Measurements from ENCODE around the gene RIPOR3. TPM values are rescaled to one million over a fixed set of nuclear protein-coding genes. Genes with fewer than 3 reads are reported as not detected.
A peak's percentile ranks its signal among the peaks of the same experiment; 100 is the strongest.

The RIPOR3 gene, protein sequence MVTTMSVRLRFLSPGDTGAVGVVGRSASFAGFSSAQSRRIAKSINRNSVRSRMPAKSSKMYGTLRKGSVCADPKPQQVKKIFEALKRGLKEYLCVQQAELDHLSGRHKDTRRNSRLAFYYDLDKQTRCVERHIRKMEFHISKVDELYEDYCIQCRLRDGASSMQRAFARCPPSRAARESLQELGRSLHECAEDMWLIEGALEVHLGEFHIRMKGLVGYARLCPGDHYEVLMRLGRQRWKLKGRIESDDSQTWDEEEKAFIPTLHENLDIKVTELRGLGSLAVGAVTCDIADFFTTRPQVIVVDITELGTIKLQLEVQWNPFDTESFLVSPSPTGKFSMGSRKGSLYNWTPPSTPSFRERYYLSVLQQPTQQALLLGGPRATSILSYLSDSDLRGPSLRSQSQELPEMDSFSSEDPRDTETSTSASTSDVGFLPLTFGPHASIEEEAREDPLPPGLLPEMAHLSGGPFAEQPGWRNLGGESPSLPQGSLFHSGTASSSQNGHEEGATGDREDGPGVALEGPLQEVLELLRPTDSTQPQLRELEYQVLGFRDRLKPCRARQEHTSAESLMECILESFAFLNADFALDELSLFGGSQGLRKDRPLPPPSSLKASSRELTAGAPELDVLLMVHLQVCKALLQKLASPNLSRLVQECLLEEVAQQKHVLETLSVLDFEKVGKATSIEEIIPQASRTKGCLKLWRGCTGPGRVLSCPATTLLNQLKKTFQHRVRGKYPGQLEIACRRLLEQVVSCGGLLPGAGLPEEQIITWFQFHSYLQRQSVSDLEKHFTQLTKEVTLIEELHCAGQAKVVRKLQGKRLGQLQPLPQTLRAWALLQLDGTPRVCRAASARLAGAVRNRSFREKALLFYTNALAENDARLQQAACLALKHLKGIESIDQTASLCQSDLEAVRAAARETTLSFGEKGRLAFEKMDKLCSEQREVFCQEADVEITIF
- total RNA-seq: not detected

DNA sequence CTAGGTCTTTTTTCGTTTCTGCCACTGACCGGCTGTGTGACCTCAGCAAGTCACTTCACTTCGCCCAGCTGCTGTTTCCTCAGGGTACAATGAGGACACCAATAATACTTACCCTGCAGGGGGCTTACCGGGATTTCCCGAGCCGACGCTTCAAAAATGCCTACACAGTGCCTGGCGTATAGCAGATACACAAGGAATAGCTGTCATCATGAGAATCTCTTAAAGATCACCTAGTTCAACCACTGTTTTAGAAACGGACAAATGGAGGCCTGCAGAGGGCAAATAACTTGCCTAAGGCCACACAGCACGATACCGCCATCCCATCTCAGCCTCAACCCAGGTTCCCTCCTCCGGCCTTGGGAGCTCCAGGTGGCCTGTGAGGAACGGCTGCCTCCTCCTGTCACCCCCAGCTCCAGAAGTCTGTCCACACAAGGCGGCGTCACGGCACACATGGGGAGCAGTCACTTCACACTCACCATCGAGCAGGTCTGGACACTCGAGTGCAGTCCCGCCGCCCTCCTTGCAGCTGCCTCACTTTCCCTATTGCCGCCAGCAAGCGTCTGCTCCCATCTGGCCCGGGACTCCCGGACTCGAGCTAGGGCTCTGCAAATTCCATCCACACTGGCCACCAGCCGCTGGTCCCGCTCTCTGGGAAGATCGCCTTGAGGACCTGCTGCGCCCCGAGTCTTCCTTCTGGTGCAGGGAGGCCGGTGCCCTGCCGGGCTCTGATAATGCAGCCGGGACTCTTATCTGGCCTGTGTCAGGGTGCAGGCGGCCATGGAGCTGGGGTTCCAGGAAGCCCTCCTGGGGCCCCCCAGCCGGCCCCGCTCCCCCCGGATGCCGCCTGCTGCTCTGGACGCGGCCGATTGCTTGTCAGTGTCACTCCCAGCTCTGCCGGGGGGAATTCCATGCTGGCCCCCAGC is at the start of gene RIPOR3:
TSS of gene RIPOR3 (minus strand) at position 893 of the 923 bp plus-strand sequence. CDS start at position 479, 414 bp downstream.
- peak; percentile 20 for ATAC-seq
- CTCF ChIA-PET: no interaction called here
- H3K27ac Mint-ChIP-seq: no peak within 1 kb of the TSS

DNA sequence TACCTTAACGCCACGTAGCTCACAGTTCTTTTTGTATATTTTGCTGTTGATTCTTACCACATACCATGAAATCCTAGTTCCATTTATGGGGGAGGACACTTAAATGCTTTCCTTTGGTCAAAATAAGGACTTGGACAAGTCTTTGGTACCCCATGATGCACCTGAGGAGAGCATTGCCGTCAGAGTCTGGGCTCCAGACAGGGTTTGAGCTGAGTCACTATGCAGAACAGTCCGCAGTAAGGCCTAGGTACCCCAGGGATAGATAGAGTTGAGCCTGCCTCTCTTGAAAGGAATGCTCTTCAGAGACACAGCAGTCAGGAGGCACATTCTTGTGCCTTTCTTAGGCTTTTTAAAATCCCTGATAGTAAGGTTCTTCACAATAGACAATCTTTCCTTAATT is 46.0 kb upstream of the RIPOR3 start:
- Mint-ChIP-seq H3K36me3 (peaks cover 10% of the 10 kb centered on the region), H3K27me3 (no peaks in the 10 kb centered on the region), H3K9me3 (ENCODE audit: low read depth) (no peaks in the 10 kb centered on the region), H3K4me3 (no peak overlapping the region), H3K4me1 (peaks cover 33% of the 10 kb centered on the region), H3K27ac (no peak overlapping the region)
- ATAC-seq (no peak), DNase-seq (no peak)
- CTCF ChIA-PET: interaction anchor here (1.0 to 1.8 kb wide), 2 partner anchors 12 to 16 kb away, joined by 3 to 7 read pairs; no protein-coding TSS in a partner anchor

More for the DNA sequence above, at the start of gene RIPOR3:
- H3K4me3 Mint-ChIP-seq: no peak within 1 kb of the TSS
- DNase-seq: no peak
- no peaks in the 10 kb centered on the region for H3K36me3 Mint-ChIP-seq
- H3K9me3 Mint-ChIP-seq (ENCODE audit: low read depth): no peaks in the 10 kb centered on the region
- peaks cover 56% of the 10 kb centered on the region for H3K27me3 Mint-ChIP-seq
- peaks cover 4% of the 10 kb centered on the region for H3K4me1 Mint-ChIP-seq

DNA sequence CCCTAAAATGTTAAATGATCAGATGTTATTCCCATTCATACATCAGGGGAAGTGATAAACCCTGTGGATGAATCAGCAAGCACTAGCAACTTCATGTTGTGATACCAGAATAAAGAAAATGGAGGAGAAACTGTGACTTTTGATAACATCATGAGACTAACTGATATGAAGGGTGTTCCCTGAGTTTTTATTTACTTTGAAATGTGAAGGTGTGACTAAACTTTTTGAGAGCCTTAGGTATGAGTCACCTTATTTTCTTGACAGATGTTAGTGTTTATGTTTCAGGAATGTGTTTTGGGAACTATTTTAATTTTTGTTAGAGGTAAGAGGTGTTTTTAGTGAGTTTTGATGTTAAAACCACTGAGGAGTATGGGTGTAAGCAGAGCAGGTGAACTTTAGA is 44.5 kb upstream of the RIPOR3 start:
- Mint-ChIP-seq H3K27ac (no peak overlapping the region), H3K4me3 (no peak overlapping the region), H3K27me3 (no peaks in the 10 kb centered on the region), H3K4me1 (peaks cover 28% of the 10 kb centered on the region), H3K36me3 (peaks cover 7% of the 10 kb centered on the region), H3K9me3 (ENCODE audit: low read depth) (no peaks in the 10 kb centered on the region)
- CTCF ChIA-PET: no interaction called here
- no peak for ATAC-seq
- no peak for DNase-seq

DNA sequence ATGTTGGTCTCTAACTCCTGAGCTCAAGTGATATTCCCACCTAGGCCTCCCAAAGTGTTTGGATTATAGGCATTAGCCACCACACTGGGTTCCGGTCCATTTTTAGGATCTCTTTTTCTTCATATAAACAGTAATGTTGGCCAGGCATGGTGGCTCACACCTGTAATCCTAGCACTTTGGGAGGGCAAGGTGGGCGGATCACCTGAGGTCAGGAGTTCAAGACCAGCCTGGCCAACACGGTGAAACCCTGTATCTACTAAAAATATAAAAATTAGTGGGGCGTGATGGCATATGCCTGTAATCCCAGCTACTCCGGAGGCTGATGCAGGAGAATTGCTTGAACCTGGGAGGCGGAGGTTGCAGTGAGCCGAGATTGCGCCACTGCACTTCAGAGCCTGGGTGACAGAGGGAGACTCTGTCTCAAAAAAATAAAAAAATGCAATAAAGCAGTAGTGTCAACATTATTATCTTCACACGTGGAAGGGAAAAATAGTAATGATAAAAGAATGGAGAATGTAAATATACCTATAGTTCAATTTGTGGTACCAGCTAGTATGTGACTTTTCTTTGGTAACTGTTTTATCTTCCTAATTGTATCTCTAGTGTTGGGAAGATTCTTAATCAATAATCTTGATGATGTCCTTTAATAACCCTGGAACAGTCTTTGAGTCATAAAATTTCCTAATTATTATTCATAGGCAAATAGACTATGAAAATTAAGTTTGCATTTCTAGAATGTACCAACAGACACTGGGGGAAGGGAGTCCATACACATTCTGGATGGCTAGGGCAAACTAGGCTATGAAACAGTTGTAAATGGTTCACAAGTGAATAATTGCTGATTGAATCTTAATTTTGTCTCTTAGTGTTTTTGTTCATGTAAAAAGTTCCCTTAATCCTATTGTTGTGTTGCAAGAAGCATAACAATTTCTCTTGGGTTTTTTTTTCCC is 43.7 kb upstream of the RIPOR3 start:
- CTCF ChIA-PET: interaction anchor here (0.9 to 2.5 kb wide), 4 partner anchors 10 to 14 kb away, joined by 3 to 11 read pairs (median 4); no protein-coding TSS in a partner anchor
- ATAC-seq (no peak), DNase-seq (no peak)
- H3K4me1 Mint-ChIP-seq: peaks cover 31% of the 10 kb centered on the region
- peaks cover 6% of the 10 kb centered on the region for H3K36me3 Mint-ChIP-seq
- H3K9me3 Mint-ChIP-seq (ENCODE audit: low read depth): no peaks in the 10 kb centered on the region
- H3K27me3 Mint-ChIP-seq: no peaks in the 10 kb centered on the region
- H3K27ac Mint-ChIP-seq: no peak overlapping the region
- H3K4me3 Mint-ChIP-seq: no peak overlapping the region

DNA sequence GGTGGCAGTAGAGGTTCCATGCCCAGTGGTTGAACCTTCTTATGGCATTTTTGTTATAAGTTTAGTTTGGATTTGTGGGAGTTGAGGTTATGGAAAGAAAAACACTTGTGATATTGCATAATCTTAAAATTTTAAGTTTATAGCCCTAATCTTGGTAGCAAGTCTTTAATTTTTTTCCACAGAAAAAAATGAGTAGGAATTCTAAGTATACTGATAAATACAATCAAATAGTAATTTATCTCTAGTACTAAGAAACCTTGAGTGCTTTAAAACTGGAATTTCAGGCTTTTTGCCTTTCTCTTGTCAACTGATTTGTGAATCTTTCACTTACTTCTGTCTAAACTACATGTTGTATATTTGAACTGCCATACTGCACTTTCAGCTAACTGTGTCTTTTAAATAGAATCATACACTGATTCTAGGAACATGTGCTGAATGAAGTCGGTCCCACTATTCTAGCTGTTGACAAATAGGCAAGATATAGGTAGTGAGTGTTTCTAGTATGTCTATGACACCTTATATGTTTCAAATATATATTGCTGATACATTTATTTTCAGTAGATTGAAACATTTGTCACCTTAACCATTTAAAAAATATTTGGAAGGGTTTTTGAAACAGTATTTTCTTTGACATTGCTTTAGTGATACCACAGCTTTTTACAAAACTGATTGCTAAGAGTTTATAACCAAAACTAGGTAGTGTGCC is 42.5 kb upstream of the RIPOR3 start:
- no peak overlapping the region for H3K4me3 Mint-ChIP-seq
- peaks cover 6% of the 10 kb centered on the region for H3K36me3 Mint-ChIP-seq
- DNase-seq: no peak
- no peak for ATAC-seq
- CTCF ChIA-PET: interaction anchor here (0.9 to 2.5 kb wide), 4 partner anchors 9 to 15 kb away, joined by 3 to 11 read pairs (median 4); no protein-coding TSS in a partner anchor
- no peak overlapping the region for H3K27ac Mint-ChIP-seq
- no peaks in the 10 kb centered on the region for H3K27me3 Mint-ChIP-seq
- peaks cover 27% of the 10 kb centered on the region for H3K4me1 Mint-ChIP-seq
- H3K9me3 Mint-ChIP-seq (ENCODE audit: low read depth): no peaks in the 10 kb centered on the region

DNA sequence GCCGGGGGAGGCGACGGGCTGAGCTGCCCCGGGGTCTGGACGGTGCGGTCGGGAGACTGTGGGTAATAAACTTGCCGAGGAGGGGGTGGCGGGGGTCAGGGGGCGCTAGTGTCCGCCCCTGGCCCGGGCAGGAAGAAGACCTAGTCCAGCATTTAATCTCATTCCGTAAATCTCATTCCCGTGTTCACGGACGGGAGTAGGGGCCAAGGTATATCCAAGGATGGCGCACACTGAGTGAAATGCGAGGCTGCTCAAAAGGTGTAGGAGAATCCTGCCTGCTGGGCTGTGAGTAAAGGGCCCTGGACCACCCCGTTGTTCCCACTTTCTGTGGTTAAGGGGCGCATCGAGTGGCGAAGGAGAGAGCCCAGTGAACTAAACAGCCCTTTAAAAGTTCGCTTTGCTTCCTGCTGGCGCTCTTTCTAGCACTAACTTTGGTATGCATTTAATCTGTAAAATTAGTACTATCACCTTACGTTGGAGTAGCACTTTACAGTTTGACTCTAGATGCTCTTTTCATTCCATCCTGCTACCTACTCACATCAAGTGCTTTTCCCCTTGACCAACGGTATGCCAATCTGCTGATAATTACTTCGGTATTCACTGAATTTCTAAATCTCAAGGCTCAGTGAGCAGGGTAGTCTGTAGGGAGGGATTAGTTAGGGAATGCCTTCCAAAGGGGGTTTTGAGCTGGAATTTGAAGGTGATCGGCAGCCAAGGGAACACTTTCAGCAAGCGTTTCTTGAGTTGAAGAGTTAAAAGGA is 40.8 kb upstream of the RIPOR3 start:
- peaks cover 6% of the 10 kb centered on the region for H3K36me3 Mint-ChIP-seq
- peak overlapping the region; percentile 84 for H3K4me3 Mint-ChIP-seq
- ATAC-seq (no peak), DNase-seq (no peak)
- H3K4me1 Mint-ChIP-seq: peaks cover 31% of the 10 kb centered on the region
- no peaks in the 10 kb centered on the region for H3K9me3 Mint-ChIP-seq (ENCODE audit: low read depth)
- CTCF ChIA-PET: interaction anchor here (0.9 to 1.4 kb wide), 5 partner anchors 14 to 106 kb away, joined by 3 to 5 read pairs (median 3); no protein-coding TSS in a partner anchor
- no peaks in the 10 kb centered on the region for H3K27me3 Mint-ChIP-seq
- peak overlapping the region; percentile 81 for H3K27ac Mint-ChIP-seq

DNA sequence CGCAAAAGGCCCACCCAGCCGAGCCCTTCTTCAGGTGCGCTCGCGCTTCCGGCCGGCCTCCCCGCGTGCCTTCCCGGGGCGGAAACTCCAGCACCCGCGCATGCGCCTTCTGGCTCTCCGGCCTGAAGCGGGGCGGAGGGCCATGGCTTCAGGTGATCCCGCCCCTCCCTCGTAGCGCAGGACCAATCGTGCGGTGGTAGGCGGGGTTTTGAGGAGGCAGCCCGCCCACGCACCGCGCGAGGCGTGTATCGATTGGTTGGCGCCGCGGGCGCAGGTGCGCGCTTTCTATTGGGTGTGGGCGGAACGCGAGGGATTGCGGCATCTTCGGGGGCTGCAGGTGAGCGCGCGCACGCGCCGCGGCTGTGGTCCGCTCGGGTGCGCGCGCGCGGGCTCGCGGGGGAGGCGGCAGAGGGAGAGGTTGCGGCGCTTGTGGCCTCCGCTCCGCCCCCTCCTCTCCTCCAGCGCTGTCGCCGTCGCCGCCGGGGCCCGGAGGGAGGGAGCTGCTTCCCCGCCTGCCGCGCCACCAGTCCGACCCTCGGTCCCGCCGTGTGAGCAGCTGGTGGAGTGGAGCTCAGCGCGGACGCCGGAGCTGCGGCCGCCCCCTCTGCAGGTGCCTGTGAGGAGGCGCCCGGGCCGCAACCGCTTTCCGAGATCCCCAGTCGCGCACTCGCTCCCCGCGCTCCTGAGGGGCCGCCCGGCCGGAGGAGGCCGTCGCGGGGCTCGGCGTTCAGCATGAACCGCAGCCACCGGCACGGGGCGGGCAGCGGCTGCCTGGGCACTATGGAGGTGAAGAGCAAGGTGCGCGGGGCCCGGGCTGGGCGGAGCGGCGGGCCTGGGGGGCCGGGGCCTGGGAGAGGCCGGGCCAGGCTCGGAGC is 40.0 kb upstream of the RIPOR3 start, which contains the start of gene PARD6B:
TSS of gene PARD6B (plus strand) at position 526 of the 875 bp plus-strand sequence. CDS start at position 733, 207 bp downstream.
- DNase-seq (peak; percentile 99), ATAC-seq (peak; percentile 96)
- Mint-ChIP-seq H3K27ac (peak within 1 kb of the TSS; percentile 81), H3K4me1 (peaks cover 33% of the 10 kb centered on the region), H3K9me3 (ENCODE audit: low read depth) (no peaks in the 10 kb centered on the region), H3K27me3 (no peaks in the 10 kb centered on the region), H3K36me3 (peaks cover 6% of the 10 kb centered on the region), H3K4me3 (peak within 1 kb of the TSS; percentile 84)
- CTCF ChIA-PET: interaction anchor here (0.6 to 1.3 kb wide), 3 partner anchors 16 to 59 kb away, joined by 3 to 5 read pairs (median 5); no protein-coding TSS in a partner anchor

DNA sequence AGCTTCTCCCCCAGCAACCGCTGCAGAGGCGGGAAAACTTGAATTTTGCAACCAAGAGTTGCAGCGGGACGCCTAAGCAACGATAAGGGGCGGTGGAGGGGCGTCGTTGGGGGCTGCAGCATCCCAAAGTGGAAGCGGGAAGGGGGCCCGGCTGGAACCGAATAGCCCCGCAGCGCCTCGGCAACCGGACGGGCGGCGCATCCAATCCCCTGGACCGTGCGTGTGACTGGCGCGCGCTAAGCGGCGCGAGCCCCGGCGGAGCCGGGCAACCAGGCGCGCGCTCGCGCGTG is 39.4 kb upstream of the RIPOR3 start:
- no peaks in the 10 kb centered on the region for H3K27me3 Mint-ChIP-seq
- H3K27ac Mint-ChIP-seq: peak overlapping the region; percentile 75
- peaks cover 31% of the 10 kb centered on the region for H3K4me1 Mint-ChIP-seq
- H3K36me3 Mint-ChIP-seq: peaks cover 6% of the 10 kb centered on the region
- no peak for DNase-seq
- H3K4me3 Mint-ChIP-seq: peak overlapping the region; percentile 84
- CTCF ChIA-PET: interaction anchor here (1.5 kb wide), 1 partner anchor 18 kb away, joined by 7 read pairs; no protein-coding TSS in a partner anchor
- no peaks in the 10 kb centered on the region for H3K9me3 Mint-ChIP-seq (ENCODE audit: low read depth)
- no peak for ATAC-seq

DNA sequence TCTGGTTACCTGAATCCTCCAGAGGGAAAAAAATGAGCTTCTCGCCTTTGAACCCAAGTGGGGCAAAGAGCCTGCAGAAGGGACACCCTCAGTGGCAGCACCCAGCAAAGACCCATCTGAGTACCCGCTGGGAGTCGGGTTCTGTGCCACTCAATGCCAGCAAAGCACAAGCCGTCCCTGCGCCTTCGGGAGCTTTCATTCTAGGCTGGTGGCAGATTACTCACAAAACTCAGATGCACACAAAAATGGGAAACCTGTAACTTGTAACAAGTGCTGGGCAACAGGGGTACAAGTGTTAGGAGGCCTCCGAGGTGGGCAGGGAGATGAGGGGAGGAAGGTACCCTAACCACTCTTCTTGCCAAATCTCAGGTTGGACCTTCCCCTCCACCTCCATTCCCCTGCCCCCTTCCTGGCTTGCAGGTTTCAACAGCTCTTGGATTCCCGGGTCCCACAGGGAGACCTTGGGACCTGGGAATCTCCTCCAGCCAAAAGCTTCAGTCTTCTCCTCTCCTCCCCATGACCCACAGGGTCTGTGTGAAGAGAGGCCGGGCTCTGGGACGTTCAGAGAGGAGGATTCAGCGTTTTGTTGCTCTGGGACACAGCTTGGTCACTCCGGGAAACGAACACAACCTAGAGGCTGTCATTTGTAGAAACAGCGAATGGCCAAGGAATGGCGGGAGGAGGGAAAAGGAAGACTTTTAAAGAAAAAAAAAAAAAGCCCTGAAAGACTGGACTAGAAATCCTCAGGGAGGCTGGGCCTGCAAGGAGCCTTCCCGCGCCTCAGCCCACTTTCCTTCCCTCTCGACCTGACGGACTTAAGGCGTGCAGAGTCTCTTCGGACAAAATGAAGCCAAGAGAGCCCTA is 38.8 kb upstream of the RIPOR3 start:
- DNase-seq (no peak), ATAC-seq (no peak)
- Mint-ChIP-seq H3K4me3 (peak overlapping the region; percentile 84), H3K27me3 (no peaks in the 10 kb centered on the region), H3K4me1 (peaks cover 26% of the 10 kb centered on the region), H3K36me3 (peaks cover 6% of the 10 kb centered on the region), H3K27ac (peak overlapping the region; percentile 75), H3K9me3 (ENCODE audit: low read depth) (no peaks in the 10 kb centered on the region)
- CTCF ChIA-PET: interaction anchor here (1.5 kb wide), 1 partner anchor 19 kb away, joined by 7 read pairs; no protein-coding TSS in a partner anchor

Measured in activated CD8-positive, alpha-beta memory T cell treated with anti-CD3 and anti-CD28 coated beads, Interleukin-2, amount 10 ng/mL, durations not matched to agents 7 days and 5 days (primary cell).